Type B pancreatic cell (in vitro differentiated cells): ENCODE measurements around the gene RIN3. TPM values are rescaled to one million over a fixed set of nuclear protein-coding genes. Genes with fewer than 3 reads are reported as not detected.

Experiments
- DNase-seq: peaks from one replicate; pipeline ENCODE4 v3.0.0; 2021; ENCODE audit warnings: mixed read lengths; ENCODE audit not compliant: unreplicated experiment; ENCODE audit errors: extremely low spot score
- H3K27ac Mint-ChIP-seq: 2 replicates; pipeline ENCODE4 v1.8.0; 2021; ENCODE audit warnings: mild to moderate bottlenecking, mixed read lengths
- H3K27me3 Mint-ChIP-seq: 2 replicates; pipeline ENCODE4 v1.8.0; 2021; ENCODE audit warnings: mixed read lengths
- H3K36me3 Mint-ChIP-seq: 2 replicates; pipeline ENCODE4 v1.8.0; 2021; ENCODE audit warnings: mixed read lengths
- H3K4me1 Mint-ChIP-seq: one replicate; pipeline ENCODE4 v1.8.0; 2021; ENCODE audit warnings: mixed read lengths; ENCODE audit not compliant: unreplicated experiment
- H3K4me3 Mint-ChIP-seq: 2 replicates; pipeline ENCODE4 v1.8.0; 2021; ENCODE audit warnings: mild to moderate bottlenecking, mixed read lengths
- H3K9me3 Mint-ChIP-seq: 2 replicates; pipeline ENCODE4 v1.8.0; 2021; ENCODE audit warnings: mixed read lengths
- total RNA-seq: library from RNA; stranded (reverse); gene quantifications from 2 replicates; pipeline ENCODE4 v1.2.1, GENCODE V29; 2021; ENCODE audit warnings: low replicate concordance
- TF ChIP-seq, protein P1 (sequence below): fragments of 200-600 bp; sonication (generic); conservative IDR thresholded peaks from 2 replicates; pipeline ENCODE4 v1.5.0; 2021; ENCODE audit warnings: antibody characterized with exemption, mild to moderate bottlenecking

Gene RIN3
- total RNA-seq, 1 donor from 2014 or later, result 12.9 TPM

- Mint-ChIP-seq H3K4me3 (no peak overlapping the region), H3K4me1 (peaks cover 8% of the 10 kb centered on the region), H3K27ac (no peak overlapping the region), H3K9me3 (peaks cover 2% of the 10 kb centered on the region), H3K27me3 (peaks cover 33% of the 10 kb centered on the region), H3K36me3 (peaks cover 4% of the 10 kb centered on the region)
- TF ChIP-seq, protein P1, sequence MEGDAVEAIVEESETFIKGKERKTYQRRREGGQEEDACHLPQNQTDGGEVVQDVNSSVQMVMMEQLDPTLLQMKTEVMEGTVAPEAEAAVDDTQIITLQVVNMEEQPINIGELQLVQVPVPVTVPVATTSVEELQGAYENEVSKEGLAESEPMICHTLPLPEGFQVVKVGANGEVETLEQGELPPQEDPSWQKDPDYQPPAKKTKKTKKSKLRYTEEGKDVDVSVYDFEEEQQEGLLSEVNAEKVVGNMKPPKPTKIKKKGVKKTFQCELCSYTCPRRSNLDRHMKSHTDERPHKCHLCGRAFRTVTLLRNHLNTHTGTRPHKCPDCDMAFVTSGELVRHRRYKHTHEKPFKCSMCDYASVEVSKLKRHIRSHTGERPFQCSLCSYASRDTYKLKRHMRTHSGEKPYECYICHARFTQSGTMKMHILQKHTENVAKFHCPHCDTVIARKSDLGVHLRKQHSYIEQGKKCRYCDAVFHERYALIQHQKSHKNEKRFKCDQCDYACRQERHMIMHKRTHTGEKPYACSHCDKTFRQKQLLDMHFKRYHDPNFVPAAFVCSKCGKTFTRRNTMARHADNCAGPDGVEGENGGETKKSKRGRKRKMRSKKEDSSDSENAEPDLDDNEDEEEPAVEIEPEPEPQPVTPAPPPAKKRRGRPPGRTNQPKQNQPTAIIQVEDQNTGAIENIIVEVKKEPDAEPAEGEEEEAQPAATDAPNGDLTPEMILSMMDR, result no peak
- DNase-seq, result no peak
These were observed 2.9 kb downstream of the RIN3 start for GRCh38 chr14:92516344-92516965.

DNA sequence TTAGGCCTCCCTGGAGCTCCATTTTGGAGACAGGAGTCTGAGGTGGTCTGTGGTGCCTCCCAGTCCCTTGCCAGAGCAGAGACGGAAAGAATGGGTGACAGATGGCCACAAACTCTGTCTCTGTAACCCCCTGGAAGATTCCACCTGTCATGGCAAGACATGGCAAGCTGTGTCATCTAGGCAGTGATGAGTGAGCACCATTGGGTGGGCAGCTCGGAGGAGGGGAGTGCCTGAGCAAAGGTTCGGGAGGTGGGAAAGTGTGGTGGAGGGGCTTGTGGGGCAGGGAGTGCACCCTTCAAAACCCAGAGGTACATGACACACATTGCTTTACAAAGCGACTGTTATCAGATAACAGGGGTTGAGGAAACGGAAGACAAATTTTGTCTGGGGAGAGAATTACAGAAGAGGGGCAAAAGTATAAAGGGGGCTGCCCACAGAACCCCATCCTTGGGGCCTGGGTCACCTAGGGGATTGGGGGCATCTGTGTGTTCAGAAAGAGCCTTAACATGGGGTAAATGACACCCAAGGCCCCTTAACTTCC, 3.5 kb downstream of the RIN3 start:
- no peak for DNase-seq
- Mint-ChIP-seq H3K36me3 (peaks cover 6% of the 10 kb centered on the region), H3K4me1 (peaks cover 6% of the 10 kb centered on the region), H3K4me3 (no peak overlapping the region), H3K27me3 (peaks cover 37% of the 10 kb centered on the region), H3K9me3 (peaks cover 5% of the 10 kb centered on the region), H3K27ac (no peak overlapping the region)
- TF ChIP-seq, protein P1, result no peak

- H3K27ac Mint-ChIP-seq, result no peak overlapping the region
- peaks cover 31% of the 10 kb centered on the region for H3K27me3 Mint-ChIP-seq
- H3K9me3 Mint-ChIP-seq, result peaks cover 5% of the 10 kb centered on the region
- no peak overlapping the region for H3K4me3 Mint-ChIP-seq
- TF ChIP-seq, protein P1, result no peak
- DNase-seq, result no peak
- H3K4me1 Mint-ChIP-seq, result peaks cover 6% of the 10 kb centered on the region
- H3K36me3 Mint-ChIP-seq, result peaks cover 6% of the 10 kb centered on the region
These were observed 4.2 kb downstream of the RIN3 start for GRCh38 chr14:92517761-92518160.

DNA sequence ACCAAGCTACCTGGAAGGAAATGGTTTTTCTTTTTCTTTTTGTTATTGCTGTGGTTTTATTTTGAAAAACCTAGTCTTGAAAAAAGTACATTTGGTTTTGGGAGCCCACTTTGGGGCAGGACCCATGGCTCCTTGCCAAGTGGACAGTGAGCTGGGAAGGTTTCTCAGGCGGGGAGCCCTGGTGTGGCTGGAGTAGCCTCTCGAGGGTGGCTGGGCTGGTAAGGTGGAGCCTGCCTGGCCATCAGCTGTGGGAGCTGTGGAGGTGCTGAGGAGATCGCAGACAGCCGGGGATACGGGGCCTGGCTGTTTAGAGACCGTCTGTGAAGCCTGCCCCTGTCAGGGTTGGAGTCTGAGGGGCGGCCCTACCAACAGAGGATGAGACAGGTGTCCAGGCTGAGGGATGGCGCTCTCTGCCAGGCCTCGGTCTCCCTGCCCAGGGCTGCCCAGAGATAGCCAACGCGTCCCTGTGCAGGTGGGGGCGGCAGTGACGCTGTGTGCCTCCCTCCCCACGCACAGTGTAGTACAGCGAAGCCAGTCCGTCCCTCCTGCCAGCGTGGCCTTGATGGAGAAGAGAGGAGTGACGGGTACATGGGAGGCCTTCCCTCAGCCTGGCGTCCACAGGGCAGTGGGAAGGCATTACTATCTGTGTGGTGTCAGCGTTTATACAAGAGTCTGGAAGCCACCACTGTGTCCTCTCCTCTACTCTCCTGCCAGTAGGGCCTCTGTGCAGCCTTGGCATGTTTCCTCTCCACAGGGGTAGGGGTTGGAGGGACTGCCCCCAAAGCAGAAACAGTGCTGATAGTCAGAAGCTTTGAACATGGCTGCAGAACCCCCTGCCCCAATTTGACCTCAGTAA, 5.9 kb downstream of the RIN3 start:
- Mint-ChIP-seq H3K36me3 (peaks cover 6% of the 10 kb centered on the region), H3K27me3 (peaks cover 31% of the 10 kb centered on the region), H3K9me3 (peaks cover 5% of the 10 kb centered on the region), H3K27ac (no peak overlapping the region), H3K4me3 (no peak overlapping the region), H3K4me1 (peaks cover 6% of the 10 kb centered on the region)
- no peak for DNase-seq
- TF ChIP-seq, protein P1, result no peak

- Mint-ChIP-seq H3K27ac (no peak overlapping the region), H3K27me3 (peaks cover 26% of the 10 kb centered on the region), H3K4me3 (no peak overlapping the region), H3K4me1 (peaks cover 6% of the 10 kb centered on the region), H3K9me3 (peaks cover 5% of the 10 kb centered on the region), H3K36me3 (peaks cover 6% of the 10 kb centered on the region)
- TF ChIP-seq, protein P1, result no peak
- DNase-seq, result no peak
These were observed 6.8 kb downstream of the RIN3 start for GRCh38 chr14:92520102-92521057.
